Astrocyte of the cerebellum (primary cell): ENCODE measurements around the gene CAT.

Source experiments
- DNase-seq: peaks from one replicate; pipeline ENCODE4 v3.0.0-alpha.2; 2011; ENCODE audit warnings: low read depth
- H3K4me3 ChIP-seq: 2 replicates; pipeline ENCODE4 v1.5.1; 2011; ENCODE audit warnings: mild to moderate bottlenecking, low read depth, low read length, moderate library complexity
- in situ Hi-C: cut with HindIII; loops from 2 replicates; pipeline ENCODE4 v1.10.0; 2017; ENCODE audit warnings: low sequenced_read_pairs
- TF ChIP-seq, protein P1 (sequence below): IDR thresholded peaks from 2 replicates; pipeline ENCODE4 v1.5.1; 2012; ENCODE audit warnings: low read length, low read depth, moderate library complexity, mild to moderate bottlenecking; ENCODE audit errors: missing control alignments

The CAT gene

GRCh38 chr11:34476849-34477248 is 38.1 kb downstream of the CAT start:
- no peak for DNase-seq
- in situ Hi-C loops, result no loop called here
- TF ChIP-seq, protein P1, sequence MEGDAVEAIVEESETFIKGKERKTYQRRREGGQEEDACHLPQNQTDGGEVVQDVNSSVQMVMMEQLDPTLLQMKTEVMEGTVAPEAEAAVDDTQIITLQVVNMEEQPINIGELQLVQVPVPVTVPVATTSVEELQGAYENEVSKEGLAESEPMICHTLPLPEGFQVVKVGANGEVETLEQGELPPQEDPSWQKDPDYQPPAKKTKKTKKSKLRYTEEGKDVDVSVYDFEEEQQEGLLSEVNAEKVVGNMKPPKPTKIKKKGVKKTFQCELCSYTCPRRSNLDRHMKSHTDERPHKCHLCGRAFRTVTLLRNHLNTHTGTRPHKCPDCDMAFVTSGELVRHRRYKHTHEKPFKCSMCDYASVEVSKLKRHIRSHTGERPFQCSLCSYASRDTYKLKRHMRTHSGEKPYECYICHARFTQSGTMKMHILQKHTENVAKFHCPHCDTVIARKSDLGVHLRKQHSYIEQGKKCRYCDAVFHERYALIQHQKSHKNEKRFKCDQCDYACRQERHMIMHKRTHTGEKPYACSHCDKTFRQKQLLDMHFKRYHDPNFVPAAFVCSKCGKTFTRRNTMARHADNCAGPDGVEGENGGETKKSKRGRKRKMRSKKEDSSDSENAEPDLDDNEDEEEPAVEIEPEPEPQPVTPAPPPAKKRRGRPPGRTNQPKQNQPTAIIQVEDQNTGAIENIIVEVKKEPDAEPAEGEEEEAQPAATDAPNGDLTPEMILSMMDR, result no peak

DNA sequence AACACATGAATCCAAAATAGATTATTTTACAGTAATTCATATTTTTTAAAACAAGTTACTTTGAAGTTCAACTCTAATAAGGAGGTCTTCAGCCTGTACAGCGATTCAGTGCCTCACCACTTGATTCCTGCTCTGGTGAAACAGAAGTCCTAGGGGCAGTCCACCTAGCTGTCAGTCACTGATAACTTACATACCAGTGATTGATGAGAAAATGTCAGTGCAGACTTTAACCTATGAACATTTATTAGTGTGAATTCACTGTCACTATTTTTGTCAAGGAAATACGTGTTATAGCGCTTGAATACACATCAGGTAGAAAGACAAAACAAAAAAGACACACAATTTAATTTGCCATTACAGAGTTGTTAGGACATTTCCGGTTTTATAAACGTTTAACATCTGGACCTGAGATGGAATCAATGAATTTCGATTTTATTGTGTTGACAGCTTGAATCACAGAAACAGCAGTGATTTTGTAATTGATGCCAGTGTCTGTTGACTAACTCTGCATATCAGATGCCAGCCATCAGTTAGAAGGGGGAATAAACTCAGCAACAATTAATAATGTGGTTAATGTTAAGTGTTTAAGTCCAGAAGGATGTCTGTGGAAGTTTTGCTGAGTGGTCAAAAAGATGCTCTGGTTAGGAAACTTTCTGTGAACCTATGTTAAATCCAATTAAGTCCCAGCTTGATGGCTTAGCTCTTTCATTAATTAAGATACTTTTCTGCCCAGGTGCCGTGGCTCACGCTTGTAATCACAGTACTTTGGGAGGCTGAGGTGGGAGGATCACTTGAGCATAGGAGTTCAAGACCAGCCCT is 40.3 kb downstream of the CAT start:
- H3K4me3 ChIP-seq, result no peak overlapping the region
- TF ChIP-seq, protein P1, result no peak
- in situ Hi-C loops, result no loop called here
- no peak for DNase-seq

More at GRCh38 chr11:34476849-34477248, 38.1 kb downstream of the CAT start:
- H3K4me3 ChIP-seq, result no peak overlapping the region

DNA sequence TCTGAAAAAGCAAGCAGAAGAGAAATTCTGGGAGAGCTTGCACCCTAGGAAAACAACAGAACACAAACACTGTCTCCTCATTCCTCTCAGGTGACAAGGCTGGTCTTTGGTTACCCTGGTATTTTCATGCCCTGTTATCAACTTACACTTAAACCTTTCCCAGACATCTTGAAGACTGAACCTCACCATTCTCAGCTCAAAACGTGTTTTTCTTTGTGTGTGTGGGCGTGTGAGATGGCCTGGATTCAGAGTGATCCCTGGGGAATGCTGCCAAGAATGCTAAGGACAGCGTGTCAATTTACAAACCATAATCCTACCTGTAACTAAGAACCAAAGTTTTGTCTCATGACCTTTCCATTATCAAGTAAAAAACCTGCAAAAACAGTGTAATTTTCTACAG is 41.6 kb downstream of the CAT start:
- TF ChIP-seq, protein P1, result no peak
- DNase-seq, result no peak
- in situ Hi-C loops, result no loop called here
- H3K4me3 ChIP-seq, result no peak overlapping the region

DNA sequence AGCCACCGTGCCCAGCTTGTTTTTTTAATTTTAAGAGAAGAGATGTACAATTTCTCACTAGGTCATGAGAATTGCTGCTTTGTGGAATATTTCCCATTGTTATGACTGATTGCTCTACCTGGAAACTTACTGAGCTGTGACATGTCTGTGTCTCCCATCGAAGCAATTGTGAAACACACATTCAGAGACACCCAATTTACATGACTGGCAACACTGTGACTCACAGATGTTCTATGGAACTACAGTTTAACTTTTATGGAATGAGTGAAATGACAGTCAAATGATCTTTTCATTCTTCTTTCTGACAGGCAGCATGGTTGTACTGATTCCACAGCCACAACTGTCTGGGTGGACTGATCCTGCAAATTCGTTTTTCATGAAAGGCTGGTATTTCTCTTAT is 42.6 kb downstream of the CAT start:
- in situ Hi-C loops, result no loop called here
- no peak overlapping the region for H3K4me3 ChIP-seq
- TF ChIP-seq, protein P1, result no peak
- no peak for DNase-seq

- no peak overlapping the region for H3K4me3 ChIP-seq
- in situ Hi-C loops, result no loop called here
- TF ChIP-seq, protein P1, result no peak
- DNase-seq, result no peak
Measured at GRCh38 chr11:34483106-34483874, 44.6 kb downstream of the CAT start.

- in situ Hi-C loops, result no loop called here
- TF ChIP-seq, protein P1, result no peak
- no peak overlapping the region for H3K4me3 ChIP-seq
- no peak for DNase-seq
Measured at GRCh38 chr11:34487430-34487829, 48.7 kb downstream of the CAT start.
